HG03066 (cell line): ENCODE data around the gene TPRG1L.

ENCODE experiments used
- ATAC-seq: cut with Tn5 transposase; IDR thresholded peaks from one replicate; pipeline ENCODE4 v1.9.1; 2021; ENCODE audit warnings: low read depth; ENCODE audit not compliant: unreplicated experiment

TPRG1L gene

DNA sequence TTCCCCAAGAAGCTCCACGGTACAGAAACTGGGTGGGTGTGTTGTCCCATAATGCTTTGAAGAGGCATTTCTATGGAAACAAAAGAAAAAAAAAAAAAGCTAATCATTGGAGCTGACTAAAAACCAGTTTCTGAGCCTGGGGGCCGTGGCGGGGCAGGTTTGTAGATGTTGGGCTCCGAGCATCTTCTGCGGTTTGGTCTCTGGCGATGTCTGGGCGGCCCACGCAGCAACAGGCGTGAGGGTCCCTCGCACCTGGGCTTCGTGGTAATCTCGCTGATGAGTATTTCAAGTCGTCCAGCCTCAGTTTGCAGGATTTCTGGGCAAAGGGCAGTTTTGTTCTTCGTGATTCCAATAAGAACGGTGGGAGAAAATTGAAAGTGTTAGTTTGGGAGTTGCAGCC is 34.3 kb downstream of the TPRG1L start:
- ATAC-seq: no peak

DNA sequence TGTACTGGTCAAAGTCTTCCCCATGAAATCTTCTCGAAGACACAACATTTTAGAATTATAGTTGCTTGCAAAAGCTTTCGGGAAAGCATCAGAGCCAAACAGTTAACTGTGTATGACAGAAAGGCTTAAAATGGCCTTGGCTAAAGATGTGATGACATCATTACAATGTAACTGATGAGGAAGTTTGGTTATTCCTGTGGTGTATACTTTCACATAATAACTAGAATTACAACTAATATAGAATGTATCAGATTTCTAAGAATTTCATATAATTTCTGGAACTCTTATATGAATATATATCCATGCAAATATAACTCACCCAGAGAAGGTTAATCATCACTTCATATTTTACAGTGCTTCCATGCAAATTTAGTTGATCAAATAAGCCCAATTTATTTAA is 35.9 kb downstream of the TPRG1L start:
- no peak for ATAC-seq

DNA sequence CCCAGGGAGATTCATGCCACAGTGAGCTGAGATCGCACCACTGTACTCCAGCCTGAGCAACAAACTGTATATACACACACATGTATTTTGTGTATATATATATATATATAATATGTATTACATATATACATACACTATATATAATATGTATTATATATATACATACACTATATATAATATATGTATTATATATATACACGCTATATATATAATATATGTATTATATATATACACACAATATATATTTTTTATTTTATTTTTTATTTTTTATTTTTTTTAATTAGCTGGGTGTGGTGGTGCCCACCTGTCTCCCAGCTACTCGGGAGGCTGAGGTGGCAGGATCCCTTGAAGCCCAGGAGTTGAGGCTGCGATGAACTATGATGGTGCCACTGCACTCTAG is 36.8 kb downstream of the TPRG1L start:
- ATAC-seq: no peak

DNA sequence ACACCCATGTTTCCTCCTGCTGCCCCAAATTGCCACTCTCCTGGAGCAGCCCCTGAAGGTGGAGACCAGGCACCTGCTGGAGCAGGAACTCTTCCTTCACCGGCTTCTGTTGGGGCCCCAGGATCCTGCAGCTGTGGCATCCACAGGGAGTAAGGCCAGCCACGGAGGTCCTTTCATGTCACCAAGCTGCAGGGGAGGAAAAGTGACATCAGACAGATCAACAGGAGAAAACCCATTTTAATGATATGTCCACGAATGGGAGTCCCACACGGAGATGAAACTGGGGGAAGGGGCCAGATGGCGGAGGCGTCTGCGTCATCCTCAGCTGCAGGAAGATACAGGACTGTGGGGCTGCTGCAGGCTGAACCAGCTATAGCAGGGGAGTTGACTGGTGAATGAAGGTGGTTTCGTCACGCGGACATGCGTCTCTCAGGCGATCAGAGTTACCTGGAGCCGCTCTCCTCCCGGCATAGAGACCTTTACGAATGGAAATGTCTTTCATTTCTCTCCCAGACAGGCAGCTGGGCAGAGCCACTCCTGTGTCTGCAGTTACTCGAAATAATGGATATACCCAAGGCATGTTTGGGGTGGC is 37.4 kb downstream of the TPRG1L start:
- ATAC-seq: no peak

GRCh38 chr1:3663999-3664699 is 39.3 kb downstream of the TPRG1L start:
- ATAC-seq: no peak

DNA sequence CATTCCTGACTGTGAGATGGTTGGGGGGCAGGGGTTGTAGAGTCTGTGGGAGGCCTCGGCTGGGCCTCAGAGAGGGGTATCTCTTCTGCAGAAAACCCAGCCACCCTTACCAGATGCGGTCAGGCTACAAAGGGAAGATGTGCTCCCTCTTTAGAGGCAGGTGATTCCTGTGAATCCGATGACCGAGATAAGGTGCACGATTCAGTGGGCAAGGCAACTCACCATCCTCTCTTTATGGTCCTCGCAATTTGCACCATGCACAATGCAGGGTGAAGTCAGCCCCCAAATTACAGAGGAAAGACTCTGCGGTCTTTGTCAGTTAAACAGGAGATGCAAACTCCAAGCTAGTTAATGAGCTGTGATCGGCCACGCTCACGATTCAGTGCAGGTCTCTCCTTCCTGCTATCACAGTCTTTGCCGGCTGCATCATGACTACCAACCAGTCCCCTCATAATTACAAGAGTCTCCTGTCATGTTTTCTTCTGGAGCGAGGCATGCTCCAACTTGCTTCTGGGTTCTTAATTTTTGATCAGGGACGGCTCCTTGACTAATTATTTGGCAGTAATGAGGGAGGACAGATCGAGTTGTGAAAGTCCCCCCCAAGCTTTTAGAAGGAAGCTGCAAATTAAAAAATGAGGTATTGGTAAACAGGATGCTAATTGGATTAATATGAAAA is 40.0 kb downstream of the TPRG1L start:
- ATAC-seq: no peak

GRCh38 chr1:3668148-3668547 is 43.3 kb downstream of the TPRG1L start:
- ATAC-seq: no peak

- no peak for ATAC-seq
These were observed 43.9 kb downstream of the TPRG1L start for GRCh38 chr1:3668585-3669300.

DNA sequence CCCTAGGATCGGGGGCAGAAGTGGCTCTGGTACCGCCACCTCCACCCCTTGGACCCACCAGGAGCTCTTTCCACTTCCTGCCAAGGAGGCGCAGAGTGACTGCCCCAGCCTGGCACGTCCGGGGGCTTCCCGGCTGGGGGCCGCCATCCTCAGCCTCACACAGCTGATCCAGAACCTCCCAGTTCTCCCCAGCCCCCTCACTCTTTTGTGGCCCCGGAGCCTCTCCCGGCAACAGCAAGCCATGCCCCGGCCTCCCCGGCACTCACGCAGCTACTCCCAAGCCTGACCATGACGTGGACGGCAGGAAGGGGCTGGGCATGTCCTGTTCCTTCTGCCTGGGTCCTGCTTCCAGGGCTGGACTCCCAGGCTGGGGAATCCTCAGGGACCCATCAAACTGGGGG is 44.6 kb downstream of the TPRG1L start:
- ATAC-seq: no peak

- ATAC-seq: no peak
These were observed 45.2 kb downstream of the TPRG1L start for GRCh38 chr1:3669971-3670431.

DNA sequence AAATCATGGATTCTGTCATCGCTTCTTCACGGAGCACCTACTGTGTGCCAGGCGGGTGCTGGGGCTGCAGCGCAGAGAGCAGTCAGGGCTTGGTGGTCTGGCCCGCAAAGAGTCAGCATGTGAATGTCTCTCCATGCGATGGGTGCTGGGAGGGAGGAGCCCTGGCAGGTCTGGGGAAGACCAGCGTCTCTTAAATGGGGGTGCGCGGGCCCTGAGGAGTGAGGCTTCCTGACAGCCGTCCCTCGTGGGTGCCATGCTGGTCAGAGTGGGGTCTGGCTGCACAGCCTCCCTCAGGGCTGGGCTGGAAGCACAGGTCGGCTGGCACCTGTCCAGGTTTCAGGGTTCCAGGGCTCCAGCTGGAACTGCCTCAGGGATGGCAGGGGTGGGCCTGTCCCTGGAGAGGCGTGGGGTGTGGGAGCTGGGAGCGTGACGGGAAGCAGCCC is 46.0 kb downstream of the TPRG1L start:
- no peak for ATAC-seq

- ATAC-seq: no peak
These were observed 46.8 kb downstream of the TPRG1L start for GRCh38 chr1:3671371-3672180.

- no peak for ATAC-seq
These were observed 47.6 kb downstream of the TPRG1L start for GRCh38 chr1:3672231-3672970.

DNA sequence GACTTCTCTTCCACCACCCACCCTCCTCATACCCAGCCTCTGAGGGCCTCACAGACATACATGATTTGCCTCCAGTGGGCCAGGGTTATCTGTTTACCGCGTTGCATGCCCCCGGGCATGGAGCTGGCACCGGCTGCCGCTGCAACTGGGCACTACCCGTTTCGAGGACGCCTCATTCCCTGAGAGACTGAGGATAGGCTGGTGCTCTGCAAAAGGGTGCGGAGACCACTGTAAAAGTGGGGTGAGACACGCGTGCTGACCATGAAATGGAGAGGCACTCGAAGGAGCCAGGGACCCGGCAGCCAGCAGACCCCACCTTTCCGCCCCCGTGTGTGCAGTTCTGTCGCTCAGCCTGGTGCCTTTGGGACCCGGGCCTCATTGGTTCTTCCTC is 48.2 kb downstream of the TPRG1L start:
- ATAC-seq: no peak

DNA sequence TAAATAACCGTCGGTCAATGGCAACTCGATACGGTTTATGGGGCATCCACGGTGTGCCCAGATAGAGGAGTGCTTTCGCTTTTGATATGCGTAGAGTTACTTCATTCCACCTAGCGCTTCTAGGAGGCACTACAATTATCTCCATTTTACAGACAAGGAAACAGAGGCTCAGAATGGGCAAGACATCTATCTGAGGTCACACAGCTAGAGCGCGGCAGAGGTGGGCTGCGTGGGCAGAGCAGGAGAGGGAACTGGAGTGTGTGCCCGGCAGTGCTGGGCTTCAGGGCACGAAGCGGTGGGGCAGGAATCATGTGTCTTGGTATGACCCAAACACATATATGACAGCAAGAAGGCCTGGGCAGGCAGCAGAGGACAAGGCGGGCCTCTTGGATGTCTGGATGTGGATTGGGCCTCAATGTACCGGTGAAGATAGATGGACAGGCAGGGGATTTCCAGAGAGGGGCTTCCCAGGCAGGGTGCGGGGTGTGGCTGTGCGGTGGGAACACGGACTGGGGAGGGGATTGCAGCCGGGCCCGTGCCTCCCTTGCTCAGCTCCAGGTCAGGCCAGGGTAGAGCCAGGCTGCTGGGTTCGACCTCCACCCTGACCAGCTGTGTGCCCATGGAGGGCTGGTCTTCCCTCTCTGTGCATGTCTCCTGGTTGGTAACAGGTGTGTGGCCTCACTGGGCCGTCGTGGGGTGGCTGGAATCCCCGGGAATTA is 48.7 kb downstream of the TPRG1L start:
- ATAC-seq: no peak

DNA sequence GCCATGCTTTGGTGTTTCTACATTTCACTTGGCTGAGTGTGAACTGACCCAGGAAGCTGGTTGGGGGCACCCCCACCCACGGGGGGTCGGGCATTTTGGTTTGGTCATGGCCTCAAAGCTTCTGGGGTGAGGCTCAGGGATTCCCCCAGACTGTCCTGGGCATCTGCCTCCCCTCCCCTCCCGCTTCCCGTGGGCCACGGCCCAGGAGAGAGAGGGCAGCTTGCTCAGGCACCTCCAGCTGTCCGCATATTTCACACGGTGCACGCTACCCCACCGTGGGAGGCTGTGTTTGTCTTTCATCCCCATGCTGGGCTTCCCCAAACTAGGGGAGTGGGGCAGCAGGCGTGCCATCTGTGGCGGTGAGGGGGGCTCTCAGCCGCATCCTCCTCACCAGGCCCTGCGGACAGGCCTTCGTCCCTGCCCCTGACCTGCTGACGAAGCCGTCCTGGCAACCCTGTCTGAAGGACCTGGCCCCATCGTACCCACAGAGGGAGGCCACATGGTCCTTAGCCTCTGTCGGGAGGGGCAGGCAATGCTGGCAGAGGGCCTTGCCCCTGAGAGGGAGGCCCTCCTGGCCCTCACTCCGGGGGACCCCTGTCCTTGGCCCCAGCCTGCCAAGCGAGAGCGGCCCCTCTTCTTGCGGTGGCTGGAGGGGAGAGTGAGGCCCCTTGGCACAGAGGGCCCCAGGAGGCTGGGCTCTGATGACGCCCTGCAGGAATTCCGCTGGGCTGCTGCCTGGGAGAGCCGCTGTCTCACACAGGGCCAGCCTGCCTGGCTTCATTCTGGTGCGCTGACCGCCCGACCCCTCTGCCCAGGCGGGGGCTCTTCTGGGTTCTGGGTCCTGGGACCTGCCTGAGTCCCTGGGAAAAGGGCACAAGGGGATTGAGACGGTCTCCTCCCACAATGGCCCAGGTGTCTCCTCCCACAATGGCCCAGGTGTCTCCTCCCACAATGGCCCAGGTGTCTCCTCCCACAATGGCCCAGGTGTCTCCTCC is 49.6 kb downstream of the TPRG1L start:
- no peak for ATAC-seq

- ATAC-seq: no peak
These were observed 50.6 kb downstream of the TPRG1L start for GRCh38 chr1:3675436-3675835.
